ENCODE results near the gene WWOX. TPM values are rescaled to one million over a fixed set of nuclear protein-coding genes. Genes with fewer than 3 reads are reported as not detected.

The WWOX gene
- total RNA-seq, 1 donor from 2014 or later, result 34.9 TPM

GRCh38 chr16:78778101-78779004 is 678.9 kb downstream of the WWOX start:
- no peak overlapping the region for H3K4me3 ChIP-seq (ENCODE audit: low read depth, low read length)
- no peaks in the 10 kb centered on the region for H3K27me3 ChIP-seq (ENCODE audit: control insufficient read depth, insufficient read depth, low read length)
- no peaks in the 10 kb centered on the region for H3K36me3 ChIP-seq (ENCODE audit: control insufficient read depth, insufficient read depth, low read length)
- TF ChIP-seq CTCF (IDR thresholded peaks at IDR 0.05; ENCODE audit: insufficient read depth, low read length, poor library complexity, severe bottlenecking), result no peak
- DNase-seq (ENCODE audit: low read depth), result no peak

GRCh38 chr16:78780808-78781207 is 681.4 kb downstream of the WWOX start:
- no peak for DNase-seq (ENCODE audit: low read depth)
- H3K4me3 ChIP-seq (ENCODE audit: low read depth, low read length), result no peak overlapping the region
- no peaks in the 10 kb centered on the region for H3K27me3 ChIP-seq (ENCODE audit: control insufficient read depth, insufficient read depth, low read length)
- no peak for TF ChIP-seq CTCF (IDR thresholded peaks at IDR 0.05; ENCODE audit: insufficient read depth, low read length, poor library complexity, severe bottlenecking)
- no peaks in the 10 kb centered on the region for H3K36me3 ChIP-seq (ENCODE audit: control insufficient read depth, insufficient read depth, low read length)

- TF ChIP-seq CTCF (IDR thresholded peaks at IDR 0.05; ENCODE audit: insufficient read depth, low read length, poor library complexity, severe bottlenecking), result no peak
- no peak overlapping the region for H3K4me3 ChIP-seq (ENCODE audit: low read depth, low read length)
- H3K27me3 ChIP-seq (ENCODE audit: control insufficient read depth, insufficient read depth, low read length), result no peaks in the 10 kb centered on the region
- H3K36me3 ChIP-seq (ENCODE audit: control insufficient read depth, insufficient read depth, low read length), result no peaks in the 10 kb centered on the region
- DNase-seq (ENCODE audit: low read depth), result no peak
Observed at GRCh38 chr16:78782572-78782971, 683.1 kb downstream of the WWOX start.

GRCh38 chr16:78783570-78784079 is 684.2 kb downstream of the WWOX start:
- Histone ChIP-seq H3K4me3 (ENCODE audit: low read depth, low read length) (no peak overlapping the region), H3K36me3 (ENCODE audit: control insufficient read depth, insufficient read depth, low read length) (no peaks in the 10 kb centered on the region), H3K27me3 (ENCODE audit: control insufficient read depth, insufficient read depth, low read length) (no peaks in the 10 kb centered on the region)
- no peak for DNase-seq (ENCODE audit: low read depth)
- TF ChIP-seq CTCF (IDR thresholded peaks at IDR 0.05; ENCODE audit: insufficient read depth, low read length, poor library complexity, severe bottlenecking), result no peak

GRCh38 chr16:78784771-78785170 is 685.3 kb downstream of the WWOX start:
- TF ChIP-seq CTCF (IDR thresholded peaks at IDR 0.05; ENCODE audit: insufficient read depth, low read length, poor library complexity, severe bottlenecking), result no peak

More at GRCh38 chr16:78784771-78785170, 685.3 kb downstream of the WWOX start:
- H3K36me3 ChIP-seq (ENCODE audit: control insufficient read depth, insufficient read depth, low read length), result no peaks in the 10 kb centered on the region
- DNase-seq (ENCODE audit: low read depth), result no peak
- H3K4me3 ChIP-seq (ENCODE audit: low read depth, low read length), result no peak overlapping the region
- no peaks in the 10 kb centered on the region for H3K27me3 ChIP-seq (ENCODE audit: control insufficient read depth, insufficient read depth, low read length)

Measured in kidney epithelial cell (primary cell).